Hypothalamus (tissue), 51 donors: ENCODE results near the gene ABHD17C.
A peak's percentile ranks its signal among the peaks of the same experiment; 100 is the strongest.
"Not testable (repeated sequence)": the region's sequence is repeated elsewhere in the genome, so short reads cannot be mapped to it uniquely, and the experiment has no call there.

Experiments used
- DNase-seq, 51 donors: peaks; one replicate each; lab custom pipeline; 2025; lab: John Stamatoyannopoulos, UW

The ABHD17C gene

GRCh38 chr15:80760960-80761359 is 65.8 kb downstream of the ABHD17C start:
- no peak for DNase-seq

GRCh38 chr15:80761754-80762153 is 66.6 kb downstream of the ABHD17C start:
- DNase-seq: no peak

GRCh38 chr15:80763235-80763634 is 68.1 kb downstream of the ABHD17C start:
- not testable (repeated sequence) for DNase-seq

GRCh38 chr15:80764535-80764934 is 69.4 kb downstream of the ABHD17C start:
- DNase-seq: no peak

GRCh38 chr15:80766275-80766674 is 71.2 kb downstream of the ABHD17C start:
- DNase-seq: no peak

- no peak for DNase-seq
These were observed 73.0 kb downstream of the ABHD17C start for GRCh38 chr15:80768158-80768557.

- no peak for DNase-seq
These were observed 74.2 kb downstream of the ABHD17C start for GRCh38 chr15:80769153-80769828.

GRCh38 chr15:80769829-80770705 is 75.0 kb downstream of the ABHD17C start:
- DNase-seq: no peak

GRCh38 chr15:80773122-80773551 is 78.0 kb downstream of the ABHD17C start:
- no peak for DNase-seq

GRCh38 chr15:80773792-80774352 is 78.8 kb downstream of the ABHD17C start:
- DNase-seq: no peak

GRCh38 chr15:80774486-80774885 is 79.4 kb downstream of the ABHD17C start:
- DNase-seq: no peak

- DNase-seq: no peak
These were observed 80.2 kb downstream of the ABHD17C start for GRCh38 chr15:80775338-80775737.

- peak in 42 of 51 donors; percentile 1 to 78 (median 48) for DNase-seq
These were observed 81.4 kb downstream of the ABHD17C start for GRCh38 chr15:80776420-80777045.

- no peak for DNase-seq
These were observed 82.0 kb downstream of the ABHD17C start for GRCh38 chr15:80777137-80777536.

- DNase-seq: no peak
These were observed 82.9 kb downstream of the ABHD17C start for GRCh38 chr15:80777826-80778620.

GRCh38 chr15:80778621-80778963 is 83.5 kb downstream of the ABHD17C start:
- DNase-seq: no peak

- DNase-seq: peak in 46 of 51 donors; percentile 6 to 80 (median 56)
These were observed 84.0 kb downstream of the ABHD17C start, which contains the start of gene CEMIP for GRCh38 chr15:80778964-80779657. TSS of gene CEMIP (plus strand) at chr15:80779370. CDS start at chr15:80873880, 94,510 bp downstream.

- DNase-seq: peak in 6 of 51 donors; percentile 6 to 25 (median 17)
These were observed 84.7 kb downstream of the ABHD17C start for GRCh38 chr15:80779658-80780415.
